Calu3 (cell line): ENCODE results near the gene ARL14EP. TPM values are rescaled to one million over a fixed set of nuclear protein-coding genes. Genes with fewer than 3 reads are reported as not detected.

Source experiments
- BruUV-seq: library from RNA; stranded (reverse); fragments of 400-500 nt; replicated peaks from 2 replicates; lab custom pipeline; 2021; lab: Mats Ljungman, UMichigan
- CTCF ChIA-PET: fragments of 300-600 bp; sonication (Branson Sonifier 250); formaldehyde crosslinking; loops from one replicate; lab custom pipeline; 2022; ENCODE audit warnings: antibody characterized with exemption; lab: Charles Lee
- DNase-seq: peaks from one replicate; pipeline ENCODE4 v3.0.0; 2022
- H3K27ac Mint-ChIP-seq: one replicate; pipeline ENCODE4 v1.8.0; 2022; ENCODE audit warnings: mixed read lengths; ENCODE audit not compliant: unreplicated experiment
- H3K27me3 Mint-ChIP-seq: one replicate; pipeline ENCODE4 v1.8.0; 2022; ENCODE audit warnings: mixed read lengths; ENCODE audit not compliant: unreplicated experiment
- H3K36me3 Mint-ChIP-seq: one replicate; pipeline ENCODE4 v1.8.0; 2022; ENCODE audit warnings: mild to moderate bottlenecking, moderate library complexity, mixed read lengths; ENCODE audit not compliant: insufficient read depth, unreplicated experiment
- H3K4me1 Mint-ChIP-seq: one replicate; pipeline ENCODE4 v1.8.0; 2022; ENCODE audit warnings: mild to moderate bottlenecking, low read depth, mixed read lengths; ENCODE audit not compliant: unreplicated experiment
- H3K4me3 Mint-ChIP-seq: one replicate; pipeline ENCODE4 v1.8.0; 2022; ENCODE audit warnings: mild to moderate bottlenecking, low read depth, moderate library complexity, mixed read lengths; ENCODE audit not compliant: unreplicated experiment
- H3K9me3 Mint-ChIP-seq: one replicate; pipeline ENCODE4 v1.8.0; 2022; ENCODE audit warnings: low read depth, mixed read lengths; ENCODE audit not compliant: unreplicated experiment
- CTCF ChIP-seq: fragments of 200-600 bp; IDR thresholded peaks from one replicate; pipeline ENCODE4 v1.8.0; 2022; ENCODE audit warnings: antibody characterized with exemption; ENCODE audit not compliant: unreplicated experiment
- intact Hi-C: fragments of 100-400 bp; cut with micrococcal nuclease; formaldehyde crosslinking; loops from one replicate; pipeline ENCODE4 v1.10.0; 2022; ENCODE audit not compliant: unreplicated experiment
- total RNA-seq: library from RNA; stranded (reverse); gene quantifications from 2 replicates; pipeline ENCODE4 v1.2.3, GENCODE V29; 2022

ARL14EP gene
- total RNA-seq, 1 experiment from 2014 or later: 17.6 TPM

GRCh38 chr11:30311189-30311588 lies 11.7 kb upstream of the ARL14EP start:
- intact Hi-C loops: loop anchor here (5.0 kb wide), 1 partner anchor 879 kb away; no protein-coding TSS in a partner anchor
- no peak overlapping the region for H3K4me3 Mint-ChIP-seq
- peaks cover 8% of the 10 kb centered on the region for H3K27me3 Mint-ChIP-seq
- H3K27ac Mint-ChIP-seq: no peak overlapping the region
- CTCF ChIA-PET: no interaction called here
- TF ChIP-seq CTCF: no peak
- no peaks in the 10 kb centered on the region for H3K36me3 Mint-ChIP-seq
- H3K4me1 Mint-ChIP-seq: no peaks in the 10 kb centered on the region
- no TSS peak for BruUV-seq
- DNase-seq: no peak
- H3K9me3 Mint-ChIP-seq: peaks cover 4% of the 10 kb centered on the region

- H3K27me3 Mint-ChIP-seq: peaks cover 8% of the 10 kb centered on the region
- peaks cover 4% of the 10 kb centered on the region for H3K9me3 Mint-ChIP-seq
- BruUV-seq: no TSS peak
- intact Hi-C loops: loop anchor here (5.0 kb wide), 1 partner anchor 880 kb away; no protein-coding TSS in a partner anchor
- no peak for DNase-seq
- H3K36me3 Mint-ChIP-seq: no peaks in the 10 kb centered on the region
- CTCF ChIA-PET: no interaction called here
- H3K4me3 Mint-ChIP-seq: no peak overlapping the region
- no peaks in the 10 kb centered on the region for H3K4me1 Mint-ChIP-seq
- no peak overlapping the region for H3K27ac Mint-ChIP-seq
- no peak for TF ChIP-seq CTCF
Measured at GRCh38 chr11:30312243-30312642, 10.7 kb upstream of the ARL14EP start.

- H3K4me3 Mint-ChIP-seq: no peak overlapping the region
- intact Hi-C loops: loop anchor here (5.0 kb wide), 1 partner anchor 881 kb away; no protein-coding TSS in a partner anchor
- H3K27me3 Mint-ChIP-seq: peaks cover 15% of the 10 kb centered on the region
- no peak for DNase-seq
- no peaks in the 10 kb centered on the region for H3K4me1 Mint-ChIP-seq
- BruUV-seq: no TSS peak
- H3K27ac Mint-ChIP-seq: no peak overlapping the region
- no peak for TF ChIP-seq CTCF
- peaks cover 4% of the 10 kb centered on the region for H3K9me3 Mint-ChIP-seq
- CTCF ChIA-PET: interaction anchor here (0.9 kb wide), 1 partner anchor 10 kb away, joined by 3 read pairs; the partner anchor contains the start of gene ARL14EP
- no peaks in the 10 kb centered on the region for H3K36me3 Mint-ChIP-seq
Measured at GRCh38 chr11:30313580-30313979, 9.3 kb upstream of the ARL14EP start.

- Mint-ChIP-seq H3K9me3 (peaks cover 4% of the 10 kb centered on the region), H3K27me3 (peaks cover 15% of the 10 kb centered on the region), H3K4me3 (no peak overlapping the region), H3K27ac (no peak overlapping the region), H3K4me1 (no peaks in the 10 kb centered on the region), H3K36me3 (no peaks in the 10 kb centered on the region)
- no TSS peak for BruUV-seq
- CTCF ChIA-PET: no interaction called here
- TF ChIP-seq CTCF: no peak
- no peak for DNase-seq
- intact Hi-C loops: loop anchor here (5.0 kb wide), 1 partner anchor 882 kb away; no protein-coding TSS in a partner anchor
Measured at GRCh38 chr11:30314625-30315024, 8.3 kb upstream of the ARL14EP start.
